Cerebellar cortex (tissue), 1 donor: Measurements from ENCODE around the gene FRMD3.
"Not testable (repeated sequence)": the region's sequence is repeated elsewhere in the genome, so short reads cannot be mapped to it uniquely, and the experiment has no call there.

Source experiments
- DNase-seq: peaks from one replicate; pipeline ENCODE4 v3.0.0-alpha.2; 2015; ENCODE audit warnings: low spot score

FRMD3 gene

GRCh38 chr9:83521411-83521810 is 16.8 kb downstream of the FRMD3 start:
- no peak for DNase-seq

- no peak for DNase-seq
Measured at GRCh38 chr9:83521011-83521410, 17.2 kb downstream of the FRMD3 start.

GRCh38 chr9:83520292-83520691 is 17.9 kb downstream of the FRMD3 start:
- DNase-seq = no peak

- DNase-seq = not testable (repeated sequence)
Measured at GRCh38 chr9:83517980-83518379, 20.2 kb downstream of the FRMD3 start.

GRCh38 chr9:83514767-83515166 is 23.4 kb downstream of the FRMD3 start:
- DNase-seq = no peak

GRCh38 chr9:83512621-83513020 is 25.6 kb downstream of the FRMD3 start:
- no peak for DNase-seq

GRCh38 chr9:83511051-83511450 is 27.1 kb downstream of the FRMD3 start:
- no peak for DNase-seq

GRCh38 chr9:83509402-83509801 is 28.8 kb downstream of the FRMD3 start:
- DNase-seq = no peak

- no peak for DNase-seq
Measured at GRCh38 chr9:83508067-83508466, 30.1 kb downstream of the FRMD3 start.

GRCh38 chr9:83505282-83505681 is 32.9 kb downstream of the FRMD3 start:
- no peak for DNase-seq

GRCh38 chr9:83503866-83504265 is 34.3 kb downstream of the FRMD3 start:
- DNase-seq = no peak

GRCh38 chr9:83501565-83501964 is 36.6 kb downstream of the FRMD3 start:
- DNase-seq = no peak

- DNase-seq = no peak
Measured at GRCh38 chr9:83497441-83497840, 40.8 kb downstream of the FRMD3 start.

GRCh38 chr9:83491995-83492394 is 46.2 kb downstream of the FRMD3 start:
- no peak for DNase-seq

- DNase-seq = no peak
Measured at GRCh38 chr9:83491413-83491812, 46.8 kb downstream of the FRMD3 start.

- no peak for DNase-seq
Measured at GRCh38 chr9:83489961-83490360, 48.2 kb downstream of the FRMD3 start.

GRCh38 chr9:83484990-83485389 is 53.2 kb downstream of the FRMD3 start:
- DNase-seq = no peak

GRCh38 chr9:83483223-83483622 is 55.0 kb downstream of the FRMD3 start:
- DNase-seq = no peak

GRCh38 chr9:83479765-83480164 is 58.4 kb downstream of the FRMD3 start:
- DNase-seq = no peak

- DNase-seq = no peak
Measured at GRCh38 chr9:83477571-83477970, 60.6 kb downstream of the FRMD3 start.

- no peak for DNase-seq
Measured at GRCh38 chr9:83477120-83477519, 61.1 kb downstream of the FRMD3 start.

GRCh38 chr9:83476513-83476912 is 61.7 kb downstream of the FRMD3 start:
- DNase-seq = no peak

- no peak for DNase-seq
Measured at GRCh38 chr9:83475741-83476140, 62.5 kb downstream of the FRMD3 start.

- DNase-seq = no peak
Measured at GRCh38 chr9:83474631-83475030, 63.6 kb downstream of the FRMD3 start.

GRCh38 chr9:83473488-83473971 is 64.7 kb downstream of the FRMD3 start:
- DNase-seq = no peak
